Astrocyte (in vitro differentiated cells and primary cell): ENCODE measurements around the gene DCTN1.

Source experiments
- CTCF ChIP-seq: IDR thresholded peaks from 2 replicates; pipeline ENCODE4 v1.5.1; 2011; ENCODE audit warnings: low read depth, mild to moderate bottlenecking, inconsistent platforms, low read length, moderate library complexity; ENCODE audit not compliant: insufficient read depth
- EZH2 ChIP-seq: IDR thresholded peaks from 2 replicates; pipeline ENCODE4 v1.6.1; 2012; ENCODE audit warnings: mild to moderate bottlenecking, low read length, inconsistent platforms; ENCODE audit not compliant: insufficient read depth

DNA sequence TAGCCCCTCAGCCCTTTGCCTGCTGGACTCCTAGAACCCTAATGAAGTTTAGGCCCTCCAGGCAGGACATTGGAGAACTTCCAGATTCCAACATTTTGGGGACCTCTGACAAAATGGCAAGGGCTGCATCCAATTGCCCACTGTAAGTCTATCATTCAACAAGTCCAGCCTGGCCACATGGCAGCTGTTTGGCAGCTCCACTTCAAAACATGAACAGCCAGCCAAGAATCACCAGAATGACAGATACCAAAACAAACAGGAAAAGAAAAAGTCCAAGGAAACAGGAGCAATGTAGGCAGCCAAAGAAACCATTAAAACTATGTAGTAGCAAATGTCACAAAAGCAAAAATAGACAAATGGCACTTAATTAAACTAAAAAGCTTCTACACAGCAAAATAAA is 62.4 kb downstream of the DCTN1 start:
- TF ChIP-seq CTCF (no peak), EZH2 (no peak)
